Sciatic nerve (tissue), 2 donors: ENCODE data around the gene WDHD1. TPM values are rescaled to one million over a fixed set of nuclear protein-coding genes. Genes with fewer than 3 reads are reported as not detected.
"Not testable (repeated sequence)": the region's sequence is repeated elsewhere in the genome, so short reads cannot be mapped to it uniquely, and the experiment has no call there.

Experiments used
- ATAC-seq: fragments of 200-7000 bp; cut with Tn5 transposase; one replicate; pipeline ENCODE4 v1.9.1; 2020; ENCODE audit warnings: mild to moderate bottlenecking, moderate library complexity
- DNase-seq: peaks from one replicate; pipeline ENCODE4 v3.0.0-alpha.2; 2020; ENCODE audit warnings: low spot score
- intact Hi-C: fragments of 100-400 bp; cut with DNase I; formaldehyde crosslinking; loops from one replicate; pipeline ENCODE4 v1.14.2; 2022
- total RNA-seq: library from RNA; stranded (reverse); fragmentation: NEBNext Ultra II Directional; extraction: Animal tissue kit (Norgen Biotek cat#: 25700); gene quantifications from one replicate; pipeline ENCODE4 v1.2.1, GENCODE V29; 2021
- donor health status: DM: no; HTN: no; CAD: no.
- donor health status: DM: no; HTN: no; CAD: no.

WDHD1 gene
- total RNA-seq, 1 donor from 2014 or later, result 3.1 TPM

DNA sequence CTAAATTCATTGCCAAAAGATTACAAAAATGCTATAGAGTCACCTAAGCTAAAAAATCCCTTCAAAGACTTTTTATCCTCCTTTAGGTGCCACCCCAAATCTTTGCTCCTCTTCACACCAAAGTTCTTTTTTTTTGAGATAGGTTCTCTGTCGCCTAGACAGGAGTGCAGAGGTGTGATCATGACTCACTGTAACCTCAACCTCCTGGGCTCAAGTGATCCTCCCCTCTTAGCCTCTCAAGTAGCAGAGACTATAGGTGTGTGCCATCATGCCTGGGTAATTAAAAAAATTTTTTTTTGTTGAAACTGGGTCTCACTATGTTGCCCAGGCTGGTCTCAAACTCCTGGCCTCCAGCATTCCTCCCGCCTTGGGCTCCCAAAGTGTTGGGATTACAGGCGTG is 47.9 kb downstream of the WDHD1 start:
- intact Hi-C loops, result no loop called here
- no peak for ATAC-seq
- DNase-seq, result no peak

DNA sequence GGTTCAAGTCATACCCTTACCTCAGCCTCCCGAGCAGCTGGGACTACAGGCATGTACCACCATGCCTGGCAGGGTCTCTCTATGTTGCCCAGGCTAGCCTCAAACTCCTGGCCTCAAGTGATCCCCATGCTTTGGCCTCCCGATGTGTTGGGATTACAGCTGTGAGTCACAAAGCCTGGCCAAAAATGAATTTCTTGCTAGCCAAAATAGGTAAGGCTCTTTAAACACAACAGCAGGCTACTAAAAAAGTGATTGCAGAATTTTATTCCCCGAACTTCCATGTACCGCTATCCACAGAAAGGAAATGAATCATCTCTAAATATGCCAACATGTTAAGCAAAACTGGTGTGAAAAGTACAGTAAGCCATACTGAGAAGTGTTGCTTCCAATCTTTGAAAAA is 50.6 kb downstream of the WDHD1 start:
- DNase-seq (no peak), ATAC-seq (no peak)
- intact Hi-C loops, result no loop called here

DNA sequence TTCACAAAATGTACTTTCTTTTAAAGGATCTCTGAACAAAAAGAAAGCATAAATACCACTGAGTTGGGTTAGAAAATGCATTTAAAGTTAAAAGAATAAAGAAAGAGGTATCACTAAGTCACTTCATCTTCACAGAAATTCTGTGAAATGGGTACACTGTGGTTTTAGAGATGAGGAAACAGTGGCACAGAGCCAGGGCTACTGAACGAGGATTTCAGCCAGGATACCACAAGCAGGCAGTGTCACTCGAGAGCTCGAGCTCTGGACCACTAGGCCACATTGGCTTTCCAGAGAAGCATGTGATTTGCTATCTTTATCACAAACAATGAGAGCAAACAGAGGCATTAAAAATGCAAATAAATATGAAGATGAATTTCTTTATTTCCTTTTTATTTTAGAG is 51.0 kb downstream of the WDHD1 start:
- intact Hi-C loops, result no loop called here
- no peak for ATAC-seq
- DNase-seq, result no peak

DNA sequence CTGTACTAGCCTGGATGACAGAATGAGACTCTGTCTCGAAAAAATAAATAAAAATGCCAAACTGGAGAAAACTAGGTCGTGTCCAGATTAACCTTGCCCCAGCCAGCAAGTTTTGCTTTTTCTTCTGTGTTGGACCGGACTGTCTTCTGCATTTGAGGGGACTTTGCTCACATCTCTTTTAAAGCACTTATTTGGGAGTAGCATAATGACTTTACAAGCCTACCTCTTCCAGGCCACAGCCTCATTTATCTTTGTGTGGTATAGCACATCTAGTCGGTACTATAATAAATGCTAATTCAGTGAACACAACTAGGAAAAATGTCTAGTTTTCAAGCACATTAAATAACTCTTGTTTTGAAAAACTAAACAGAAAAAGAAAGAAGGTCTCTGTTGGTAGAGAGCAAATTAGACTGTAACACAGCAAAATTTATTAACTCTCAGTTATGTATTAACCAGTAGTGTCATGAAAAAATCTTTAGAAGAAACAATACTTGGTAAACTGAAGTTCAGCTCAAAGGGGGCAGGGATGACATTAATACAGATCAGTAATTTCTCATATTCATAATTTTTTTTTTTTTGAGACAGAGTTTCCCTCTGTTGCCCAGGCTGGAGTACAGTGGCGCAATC is 52.0 kb downstream of the WDHD1 start:
- intact Hi-C loops, result no loop called here
- DNase-seq, result no peak

DNA sequence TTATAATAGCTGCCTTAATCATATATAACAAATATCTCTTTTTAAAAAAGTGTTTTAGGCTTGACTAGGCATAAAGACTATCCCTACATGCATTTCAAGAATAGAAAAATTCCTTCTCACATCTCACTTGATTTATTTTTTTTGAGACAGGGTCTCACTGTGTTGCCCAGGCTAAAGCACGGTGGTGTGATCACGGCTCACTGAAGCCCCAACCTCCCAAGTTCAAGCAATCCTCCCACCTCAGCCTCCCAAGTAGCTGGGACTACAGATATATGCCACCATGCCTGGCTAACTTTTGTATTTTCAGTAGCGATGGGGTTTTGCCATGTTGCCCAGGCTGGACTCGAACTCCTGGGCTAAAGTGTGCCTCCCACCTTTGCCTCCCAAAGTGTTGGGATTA is 59.4 kb downstream of the WDHD1 start:
- intact Hi-C loops, result no loop called here
- DNase-seq, result no peak
- no peak for ATAC-seq

More for the DNA sequence above, 52.0 kb downstream of the WDHD1 start:
- no peak for ATAC-seq

DNA sequence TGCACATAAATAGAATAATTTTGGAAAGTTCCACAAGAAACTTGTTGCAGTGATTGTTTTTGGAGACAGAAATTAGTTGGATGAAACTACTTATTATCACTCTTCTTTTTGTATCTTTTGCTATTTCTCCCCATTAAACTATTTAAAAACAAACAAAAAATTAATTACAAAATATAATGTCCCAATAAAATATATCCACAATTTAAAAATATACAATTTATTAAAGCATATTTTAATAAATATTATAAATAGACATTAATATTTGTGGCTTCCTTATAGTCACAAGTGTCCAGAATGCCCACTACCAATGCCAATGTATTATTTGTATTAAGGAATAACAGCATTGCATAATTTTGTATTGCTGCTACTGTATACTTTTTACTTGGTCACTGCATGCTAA is 71.8 kb downstream of the WDHD1 start:
- ATAC-seq, result no peak
- no peak for DNase-seq
- intact Hi-C loops, result no loop called here

DNA sequence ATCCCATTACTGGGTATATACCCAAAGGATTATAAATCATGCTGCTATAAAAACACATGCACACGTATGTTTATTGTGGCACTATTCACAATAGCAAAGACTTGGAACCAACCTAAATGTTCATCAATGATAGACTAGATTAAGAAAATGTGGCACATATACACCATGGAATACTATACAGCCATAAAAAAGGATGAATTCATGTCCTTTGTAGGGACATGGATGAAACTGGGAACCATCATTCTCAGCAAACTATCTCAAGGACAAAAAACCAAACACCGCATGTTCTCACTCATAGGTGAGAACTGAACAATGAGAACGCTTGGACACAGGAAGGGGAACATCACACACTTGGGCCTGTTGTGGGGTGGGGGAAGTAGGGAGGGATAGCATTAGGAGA is 73.3 kb downstream of the WDHD1 start:
- ATAC-seq, DNase-seq, intact Hi-C loops: not testable (repeated sequence)

DNA sequence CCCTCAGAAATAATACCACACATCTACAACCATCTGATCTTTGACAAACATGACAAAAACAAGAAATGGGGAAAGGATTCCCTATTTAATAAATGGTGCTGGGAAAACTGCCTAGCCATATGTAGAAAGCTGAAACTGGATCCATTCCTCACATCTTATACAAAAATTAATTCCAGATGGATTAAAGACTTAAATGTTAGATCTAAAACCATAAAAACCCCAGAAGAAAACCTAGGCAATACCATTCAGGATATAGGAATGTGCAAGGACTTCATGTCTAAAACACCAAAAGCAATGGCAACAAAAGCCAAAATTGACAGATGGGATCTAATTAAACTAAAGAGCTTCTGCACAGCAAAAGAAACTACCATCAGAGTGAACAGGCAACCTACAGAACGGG is 74.1 kb downstream of the WDHD1 start:
- DNase-seq, intact Hi-C loops, ATAC-seq: not testable (repeated sequence)

DNA sequence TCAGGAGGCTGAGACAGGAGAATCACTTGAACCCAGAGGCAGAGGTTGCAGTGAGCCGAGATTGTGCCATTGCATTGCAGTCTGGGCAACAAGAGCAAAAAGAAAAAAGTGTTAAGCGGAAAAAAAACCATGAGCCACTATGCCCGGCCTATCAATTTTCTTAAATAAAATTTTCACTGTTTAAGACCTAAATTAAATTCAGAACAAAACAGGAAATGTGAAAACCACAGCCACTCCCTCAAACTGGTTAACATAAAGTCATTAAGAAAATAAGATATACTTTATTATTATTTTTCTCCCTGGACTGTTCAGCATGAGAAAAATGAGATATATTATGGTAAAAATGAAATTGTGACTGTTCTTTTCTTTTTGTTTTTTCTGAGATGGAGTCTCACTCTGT is 79.7 kb downstream of the WDHD1 start:
- no peak for DNase-seq
- intact Hi-C loops, result no loop called here
- no peak for ATAC-seq

DNA sequence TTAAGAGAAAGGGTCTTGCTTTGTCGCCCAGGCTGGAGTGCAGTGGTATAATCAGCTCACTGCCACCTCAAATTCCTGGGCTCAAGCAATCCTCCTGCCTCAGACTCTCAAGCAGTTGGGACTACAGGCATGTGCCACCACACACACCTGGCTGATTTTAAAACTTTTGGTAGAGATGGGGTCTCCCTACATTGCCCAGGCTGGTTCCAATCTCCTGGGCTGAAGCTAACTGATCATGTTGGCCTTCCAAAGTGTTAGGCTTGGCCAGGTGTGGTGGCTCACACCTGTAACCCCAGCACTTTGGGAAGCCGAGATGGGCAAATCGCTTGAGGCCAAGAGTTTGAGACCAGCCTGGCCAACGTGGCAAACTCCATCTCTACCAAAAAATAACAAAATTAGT is 80.4 kb downstream of the WDHD1 start:
- intact Hi-C loops, result no loop called here
- no peak for DNase-seq
- no peak for ATAC-seq

DNA sequence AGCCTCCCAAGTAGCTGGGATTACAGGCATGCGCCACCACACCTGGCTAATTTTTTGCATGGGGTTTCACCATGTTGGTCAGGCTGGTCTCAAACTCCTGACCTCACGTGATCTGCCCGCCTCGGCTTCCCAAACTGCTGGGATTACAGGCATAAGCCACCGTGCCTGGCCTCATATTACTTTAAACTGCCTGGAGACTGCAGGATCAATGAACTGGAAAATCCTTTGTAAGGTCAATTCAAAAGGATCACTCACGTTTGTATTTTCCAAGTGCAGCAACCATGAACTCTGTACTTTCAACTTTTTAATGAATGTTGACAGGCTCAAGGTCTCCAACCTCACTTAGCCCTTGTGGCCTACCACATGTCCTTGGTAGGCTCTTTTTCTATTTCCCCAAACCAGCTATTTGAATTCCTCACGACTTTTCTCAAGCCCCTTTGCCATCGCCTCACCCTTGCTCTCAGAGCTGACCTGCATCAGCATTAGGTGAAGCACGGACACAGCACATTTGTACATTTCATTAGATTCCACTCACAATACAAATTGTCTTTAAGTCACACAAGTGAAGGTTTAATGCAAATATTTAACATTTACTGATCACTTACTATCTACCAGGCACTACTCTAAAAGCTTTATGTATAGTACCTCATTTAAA is 82.0 kb downstream of the WDHD1 start:
- intact Hi-C loops, result no loop called here
- DNase-seq (no peak), ATAC-seq (no peak)

DNA sequence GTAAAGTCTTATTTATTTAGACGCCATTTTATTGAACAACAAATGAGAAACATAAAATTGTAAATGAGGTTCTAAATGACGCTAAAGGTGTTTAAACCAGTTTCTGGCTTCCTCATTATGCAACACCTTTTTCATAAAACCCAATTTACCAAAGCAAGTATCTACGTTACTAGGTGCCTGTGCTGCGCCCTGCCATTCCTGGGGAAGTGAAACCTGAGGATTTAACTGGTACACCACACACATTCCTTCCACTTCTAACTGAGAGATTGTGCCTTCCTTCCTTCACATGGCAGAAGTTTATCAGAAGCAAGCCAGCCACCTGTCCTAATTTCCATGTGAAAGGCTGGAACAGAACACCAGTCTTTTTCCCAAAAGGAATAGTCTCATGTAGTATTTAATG is 84.0 kb downstream of the WDHD1 start:
- intact Hi-C loops, result no loop called here
- no peak for DNase-seq

DNA sequence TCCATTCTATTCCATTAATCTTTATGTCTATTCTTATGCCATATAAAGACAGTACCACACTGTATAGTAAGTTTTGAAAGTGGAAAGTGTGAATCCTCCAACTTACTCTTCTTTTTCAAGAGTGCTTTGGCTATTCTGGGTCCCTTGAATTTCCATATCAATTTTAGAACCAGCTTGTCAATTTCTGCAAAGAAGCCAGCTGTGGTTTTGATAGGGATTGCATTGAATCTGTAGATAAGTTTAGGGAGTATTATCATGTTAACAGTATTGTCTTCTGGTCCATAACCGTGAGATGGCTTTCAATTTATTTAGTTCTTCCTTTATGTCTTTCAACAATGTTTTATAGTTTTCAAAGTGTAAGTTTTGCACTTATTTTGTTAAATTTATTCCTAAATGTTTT is 90.1 kb downstream of the WDHD1 start:
- no peak for ATAC-seq
- DNase-seq, result no peak
- intact Hi-C loops, result no loop called here

More for the DNA sequence above, 84.0 kb downstream of the WDHD1 start:
- no peak for ATAC-seq

DNA sequence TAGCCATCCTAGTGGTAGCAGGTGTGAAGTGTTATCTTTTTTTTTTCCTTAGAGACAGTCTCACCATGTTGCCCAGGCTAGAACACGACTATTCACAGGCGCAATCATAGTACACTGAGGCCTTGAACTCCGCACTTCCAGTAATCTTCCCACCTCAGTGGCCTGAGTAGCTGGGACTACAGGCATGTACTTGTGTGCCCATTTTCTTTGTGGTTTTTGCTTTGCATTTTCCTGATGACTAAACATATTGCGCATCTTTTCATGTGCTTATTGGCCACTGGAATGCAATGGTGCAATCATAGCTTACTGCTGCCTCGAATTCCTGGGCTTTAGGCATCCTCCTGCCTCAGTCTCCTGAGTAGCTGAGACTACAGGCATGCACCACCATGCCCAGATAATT is 90.9 kb downstream of the WDHD1 start:
- no peak for ATAC-seq
- intact Hi-C loops, result no loop called here
- DNase-seq, result no peak

DNA sequence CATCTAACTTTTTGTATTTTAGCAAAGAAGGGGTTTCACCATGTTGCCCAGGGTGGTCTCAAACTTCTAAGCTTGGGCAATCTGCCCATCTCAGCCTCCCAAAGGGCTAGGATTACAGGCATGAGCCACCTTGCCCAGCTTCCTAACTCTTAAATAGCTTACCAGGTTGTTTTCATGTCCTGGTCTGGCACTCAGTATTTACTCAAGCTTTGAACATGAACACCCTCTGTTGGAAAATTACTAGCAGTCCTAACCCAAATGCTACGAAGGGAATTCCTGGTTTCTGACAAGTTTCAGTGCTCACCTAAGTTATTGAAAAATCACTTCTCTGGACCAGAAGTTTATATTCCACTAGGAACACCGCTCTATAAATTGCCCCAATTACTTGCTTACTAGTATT is 91.8 kb downstream of the WDHD1 start:
- ATAC-seq (no peak), DNase-seq (no peak)
- intact Hi-C loops, result no loop called here

DNA sequence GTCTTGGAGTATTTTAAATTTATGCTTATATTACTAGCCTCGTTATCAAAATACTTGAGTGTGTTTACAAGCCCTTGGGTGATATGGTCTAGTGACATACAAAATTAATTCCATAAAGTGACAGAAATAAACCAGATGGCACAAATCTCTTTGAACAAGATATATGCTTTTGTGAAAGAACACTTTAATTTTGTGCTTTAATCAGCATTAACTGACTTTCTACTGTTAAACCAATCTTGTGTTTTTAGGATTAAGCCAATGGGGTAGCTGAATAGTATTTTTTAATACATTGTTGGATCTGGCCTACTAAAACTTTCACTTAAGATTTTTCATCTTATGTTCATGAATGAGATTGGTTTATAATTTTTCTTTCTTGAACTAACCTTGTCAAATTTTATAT is 93.9 kb downstream of the WDHD1 start:
- intact Hi-C loops, result no loop called here
- no peak for DNase-seq
- ATAC-seq, result no peak

DNA sequence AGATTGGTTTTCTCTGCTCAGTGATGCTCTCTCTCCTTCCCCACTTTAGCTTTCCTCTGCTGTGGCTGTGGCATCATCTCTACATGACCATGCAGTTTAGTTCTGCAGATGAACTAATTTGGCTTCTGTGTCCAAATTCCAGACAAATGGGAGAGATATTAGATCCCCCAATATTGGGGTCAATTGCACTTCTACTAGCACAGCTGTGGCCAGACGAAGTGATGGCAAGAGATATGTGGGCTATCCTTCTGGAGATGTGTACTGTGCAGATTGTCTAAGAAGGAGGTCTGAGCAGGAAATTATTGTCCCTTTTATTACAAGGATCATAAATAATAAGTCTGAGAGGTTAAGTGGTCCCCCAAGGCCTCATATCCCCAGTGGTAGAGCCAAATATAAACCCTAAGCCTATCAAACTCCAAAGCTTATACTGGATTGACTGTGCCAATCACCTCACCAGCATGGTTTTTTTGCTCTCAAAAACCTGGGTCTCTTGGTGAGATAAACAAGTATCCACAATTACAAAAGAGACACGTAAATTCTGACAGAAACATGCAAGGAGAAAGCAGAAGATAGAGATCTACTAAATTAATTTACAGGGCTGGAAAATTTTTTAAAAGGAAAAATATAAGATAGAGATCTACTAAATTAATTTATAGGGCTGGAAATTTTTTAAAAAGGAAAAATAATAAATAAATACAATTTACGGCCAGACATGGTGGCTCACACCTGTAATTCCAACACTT is 95.1 kb downstream of the WDHD1 start:
- DNase-seq (no peak), ATAC-seq (no peak)
- intact Hi-C loops, result no loop called here

DNA sequence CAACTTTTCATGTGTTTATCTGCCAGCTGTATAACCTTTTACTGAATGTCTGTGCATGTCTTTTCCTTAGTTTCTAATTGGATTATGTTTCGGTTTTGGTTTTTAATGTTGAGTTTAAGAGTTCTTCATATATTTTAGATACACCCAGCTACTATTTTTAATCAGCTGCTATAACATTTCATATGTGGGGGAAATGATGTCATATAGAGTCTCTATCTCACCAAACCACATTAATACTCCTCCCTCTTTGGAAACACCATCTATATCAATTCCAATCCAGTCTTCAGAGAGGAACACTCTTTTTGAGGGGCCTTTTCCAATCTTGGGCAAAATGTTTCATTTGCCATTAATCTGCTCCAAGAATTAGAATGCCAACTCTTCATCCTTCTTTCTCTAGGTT is 95.8 kb downstream of the WDHD1 start:
- intact Hi-C loops, result no loop called here
- DNase-seq, result no peak
- ATAC-seq, result no peak

DNA sequence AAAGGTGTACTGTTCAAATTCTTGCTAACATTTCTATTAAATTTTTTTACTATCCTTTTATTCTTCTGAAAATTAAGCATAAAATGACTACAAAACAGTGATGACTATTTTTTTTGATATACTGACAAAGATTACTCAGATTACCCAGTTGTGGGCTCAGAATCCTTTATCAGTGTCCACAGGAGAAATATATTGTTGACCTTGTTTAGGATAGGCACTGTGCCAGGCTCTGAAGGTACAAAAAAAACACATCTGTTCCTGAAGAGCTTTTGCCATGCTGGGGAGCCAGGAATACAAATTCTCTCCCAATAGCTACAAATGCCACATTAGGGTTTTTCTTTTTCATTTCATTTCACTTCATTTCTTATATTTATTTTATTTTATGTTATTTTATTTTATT is 97.3 kb downstream of the WDHD1 start:
- DNase-seq, result no peak
- no peak for ATAC-seq
- intact Hi-C loops, result no loop called here

DNA sequence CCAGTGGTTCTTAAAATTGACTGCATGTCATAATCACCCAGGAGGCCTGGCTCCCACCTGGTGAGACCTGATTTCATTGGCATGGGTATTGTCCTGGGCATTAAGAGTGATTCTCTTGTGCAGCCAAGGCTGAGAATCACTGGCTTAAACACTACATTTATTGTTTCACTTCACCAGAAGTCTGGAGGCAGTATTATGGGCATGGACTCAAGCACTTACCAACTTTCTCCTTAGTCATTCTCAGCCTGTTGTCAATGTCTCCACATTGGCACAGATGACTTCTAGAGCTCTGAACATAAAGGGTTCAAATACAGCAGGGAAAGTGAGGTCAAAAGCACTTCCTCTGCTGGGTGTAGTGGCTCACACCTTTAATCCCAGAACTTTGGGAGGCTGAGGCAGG is 98.7 kb downstream of the WDHD1 start:
- intact Hi-C loops, result no loop called here
- ATAC-seq (no peak), DNase-seq (no peak)

DNA sequence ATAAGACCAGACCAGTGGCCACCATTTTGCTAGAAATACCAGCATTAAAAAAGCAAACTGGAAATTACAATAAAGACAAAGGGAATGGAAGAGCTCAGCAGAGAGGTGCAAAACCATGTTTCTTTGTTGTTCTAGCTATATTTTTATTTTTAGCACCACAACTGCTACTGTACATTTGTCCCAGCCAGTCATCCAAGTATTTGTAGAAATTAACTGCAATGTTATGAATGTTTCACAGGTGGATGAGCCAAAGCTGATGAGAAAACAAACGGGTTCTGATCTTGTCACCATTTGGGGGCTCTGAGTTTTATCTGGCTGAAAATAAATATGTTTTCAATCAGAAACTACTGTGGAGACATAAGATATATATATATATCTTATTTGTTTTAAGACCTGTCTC is 99.3 kb downstream of the WDHD1 start:
- ATAC-seq (no peak), DNase-seq (no peak)
- intact Hi-C loops, result no loop called here
